Left lung (tissue), 10 donors: ENCODE results near the gene ALK. TPM values are rescaled to one million over a fixed set of nuclear protein-coding genes. Genes with fewer than 3 reads are reported as not detected.

Source experiments
- ATAC-seq: fragments of 200-7000 bp; cut with Tn5 transposase; one replicate; pipeline ENCODE4 v1.9.1; 2020; ENCODE audit warnings: moderate library complexity
- DNase-seq, 4 donors: peaks; one replicate each; pipeline ENCODE4 v3.0.0-alpha.2; 2013 to 2020
- H3K27ac ChIP-seq, 2 donors: fragments of 200-600 bp; sonication (generic) in 1 of 2; one replicate each; pipeline versions ENCODE4 v1.5.0 to v1.8.0; 2020 to 2021
- H3K27me3 ChIP-seq, 2 donors: fragments of 200-600 bp; sonication (generic) in 1 of 2; one replicate each; pipeline versions ENCODE4 v1.5.0 to v1.8.0; 2020 to 2021
- H3K36me3 ChIP-seq, 2 donors: fragments of 200-600 bp; sonication (generic) in 1 of 2; one replicate each; pipeline versions ENCODE4 v1.5.0 to v1.8.0; 2020 to 2021
- H3K4me1 ChIP-seq, 2 donors: fragments of 200-600 bp; one replicate each; pipeline ENCODE4 v1.8.0; 2021
- H3K4me3 ChIP-seq, 2 donors: fragments of 200-600 bp; sonication (generic) in 1 of 2; one replicate each; pipeline versions ENCODE4 v1.5.0 to v1.8.0; 2020 to 2021; ENCODE audit warnings: mild to moderate bottlenecking in 1 of 2
- H3K9me3 ChIP-seq, 2 donors: fragments of 200-600 bp; sonication (generic) in 1 of 2; one replicate each; pipeline versions ENCODE4 v1.5.0 to v1.8.0; 2020 to 2021
- CTCF ChIP-seq, 2 donors: fragments of 200-600 bp; sonication (generic) in 1 of 2; IDR thresholded peaks; one replicate each; pipeline versions ENCODE4 v1.5.0 to v1.8.0; 2021; ENCODE audit warnings: antibody characterized with exemption in 2 of 2
- intact Hi-C, 2 donors: fragments of 100-400 bp; cut with DNase I; formaldehyde crosslinking; loops; one replicate each; pipeline versions ENCODE4 v1.11.2 to v1.14.2; 2022
- polyA plus RNA-seq, 6 donors: library from polyadenylated mRNA; unstranded; fragments of 120-200 nt; gene quantifications; one replicate each; pipeline ENCODE4 v1.2.1, GENCODE V29; 2013; ENCODE audit not compliant: insufficient read length in 6 of 6
- total RNA-seq, 2 donors: library from RNA; stranded (reverse); fragmentation: NEBNext Ultra II Directional; extraction: Animal tissue kit (Norgen Biotek cat#: 25700); gene quantifications; one replicate each; pipeline ENCODE4 v1.2.1, GENCODE V29; 2021
- donor health status: DM: no; HTN: yes; CAD: no.
- donor health status: DM: no; HTN: no; CAD: no.

ALK gene
- total and polyA plus RNA-seq, 8 donors, result 0.06 to 0.70 (median 0.12) TPM; not detected in 2

DNA sequence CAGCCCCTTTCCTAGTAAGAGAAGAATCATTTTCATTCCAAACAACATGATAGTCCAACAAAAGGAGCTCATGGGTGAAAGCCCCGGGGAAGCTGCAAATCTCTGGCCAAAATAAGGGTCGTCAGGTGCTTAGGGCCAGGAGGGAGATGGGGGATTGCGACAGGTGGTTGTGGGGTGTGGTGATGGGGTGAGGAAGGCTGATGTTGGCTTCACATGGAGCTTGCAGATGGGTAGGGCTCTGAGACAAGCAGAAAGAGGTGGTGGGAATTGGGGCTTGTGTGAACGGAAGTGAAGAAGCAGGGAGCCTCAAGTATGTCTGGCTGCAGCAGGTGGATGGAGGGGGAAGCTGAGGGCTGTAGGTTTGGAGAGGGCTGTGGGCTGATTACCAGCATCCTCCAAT is 680.0 kb downstream of the ALK start:
- H3K4me3 ChIP-seq, result no peak overlapping the region
- ATAC-seq (no peak), DNase-seq (no peak)
- H3K27me3 ChIP-seq, result peaks cover 0 to 41% of the 10 kb centered on the region in 2 donors
- H3K9me3 ChIP-seq, result no peaks in the 10 kb centered on the region
- H3K27ac ChIP-seq, result no peak overlapping the region
- TF ChIP-seq CTCF (IDR thresholded peaks at IDR 0.05), result no peak
- no peaks in the 10 kb centered on the region for H3K4me1 ChIP-seq
- no peaks in the 10 kb centered on the region for H3K36me3 ChIP-seq
- intact Hi-C loops, result no loop called here

DNA sequence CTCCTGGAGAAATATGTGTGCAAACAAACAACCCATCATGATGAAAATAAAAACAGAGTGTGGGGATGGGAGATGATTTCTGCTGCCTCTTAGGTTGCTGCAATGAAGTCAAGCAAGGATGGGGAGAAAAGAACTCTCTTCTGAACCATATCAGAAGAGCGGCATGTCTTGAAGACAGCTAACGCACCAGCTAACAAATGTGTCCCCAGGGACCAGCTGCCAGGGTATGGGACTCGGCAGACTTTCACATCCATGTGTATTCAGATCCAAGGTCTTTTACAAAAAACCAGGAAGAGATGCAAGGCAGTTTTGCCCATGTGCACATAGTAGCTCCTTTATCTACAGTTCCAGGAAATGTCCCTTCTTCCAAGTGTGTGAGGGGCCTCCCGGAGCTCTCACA is 680.8 kb downstream of the ALK start:
- intact Hi-C loops, result no loop called here
- ATAC-seq, result no peak
- DNase-seq, result no peak
- Histone ChIP-seq H3K27me3 (peaks cover 0 to 46% of the 10 kb centered on the region in 2 donors), H3K4me1 (no peaks in the 10 kb centered on the region), H3K27ac (no peak overlapping the region), H3K9me3 (no peaks in the 10 kb centered on the region), H3K4me3 (no peak overlapping the region), H3K36me3 (no peaks in the 10 kb centered on the region)
- TF ChIP-seq CTCF (IDR thresholded peaks at IDR 0.05), result no peak

GRCh38 chr2:29239209-29239960 is 682.0 kb downstream of the ALK start:
- no peak for TF ChIP-seq CTCF (IDR thresholded peaks at IDR 0.05)
- ATAC-seq (no peak), DNase-seq (no peak)
- Histone ChIP-seq H3K4me3 (no peak overlapping the region), H3K27me3 (peaks cover 0 to 46% of the 10 kb centered on the region in 2 donors), H3K9me3 (no peaks in the 10 kb centered on the region), H3K36me3 (no peaks in the 10 kb centered on the region), H3K4me1 (no peaks in the 10 kb centered on the region), H3K27ac (no peak overlapping the region)
- intact Hi-C loops, result no loop called here

- ATAC-seq, result peak; percentile 68
- no peaks in the 10 kb centered on the region for H3K4me1 ChIP-seq
- no peak for DNase-seq
- peak; percentile 13 to 15 for TF ChIP-seq CTCF (IDR thresholded peaks at IDR 0.05)
- no peak overlapping the region for H3K27ac ChIP-seq
- H3K27me3 ChIP-seq, result peaks cover 0 to 46% of the 10 kb centered on the region in 2 donors
- no peaks in the 10 kb centered on the region for H3K9me3 ChIP-seq
- H3K4me3 ChIP-seq, result no peak overlapping the region
- H3K36me3 ChIP-seq, result no peaks in the 10 kb centered on the region
- intact Hi-C loops, result no loop called here
Observed at GRCh38 chr2:29238497-29238896, 682.9 kb downstream of the ALK start.

DNA sequence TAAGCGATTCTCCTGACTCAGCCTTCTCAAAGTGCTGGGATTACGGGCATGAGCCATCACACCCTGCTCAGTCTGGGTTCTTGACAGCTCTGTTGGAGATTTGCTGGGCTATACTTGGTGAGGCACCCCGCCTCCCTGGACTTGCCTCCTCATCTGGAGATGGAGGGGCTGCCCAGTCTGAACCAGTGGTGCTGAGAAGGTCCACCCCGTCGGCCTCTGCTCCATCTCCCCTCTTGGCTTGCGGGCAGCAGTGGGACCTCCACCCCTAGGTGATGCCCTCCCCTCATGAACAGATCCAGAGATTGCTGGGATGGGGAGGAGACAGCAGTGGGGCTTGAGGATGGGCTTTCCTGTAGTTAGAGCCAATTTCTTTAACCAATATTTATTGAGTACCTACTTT is 685.3 kb downstream of the ALK start:
- peaks cover 0 to 33% of the 10 kb centered on the region in 2 donors for H3K27me3 ChIP-seq
- H3K9me3 ChIP-seq, result no peaks in the 10 kb centered on the region
- no peak for TF ChIP-seq CTCF (IDR thresholded peaks at IDR 0.05)
- H3K4me3 ChIP-seq, result no peak overlapping the region
- no peaks in the 10 kb centered on the region for H3K36me3 ChIP-seq
- ATAC-seq (no peak), DNase-seq (no peak)
- intact Hi-C loops, result no loop called here
- H3K27ac ChIP-seq, result no peak overlapping the region
- H3K4me1 ChIP-seq, result no peaks in the 10 kb centered on the region
